Sigmoid colon (tissue), 3 donors: ENCODE results near the gene STRADA.

Source experiments
- POLR2A ChIP-seq, 2 donors: fragments of 450-650 bp; IDR thresholded peaks; one replicate each; pipeline ENCODE4 v1.6.1; 2016; ENCODE audit warnings: antibody characterized with exemption in 2 of 2, mild to moderate bottlenecking in 2 of 2, moderate library complexity in 2 of 2
- TF ChIP-seq, protein P1 (sequence below), 4 experiments: fragments of 450-650 bp in 3 of 4; fragments of 200-600 bp in 1 of 4; IDR thresholded peaks; one replicate each; pipeline ENCODE4 v1.5.1; 2016 to 2019; ENCODE audit warnings: antibody characterized with exemption in 4 of 4, mild to moderate bottlenecking in 3 of 4, moderate library complexity in 2 of 4

DNA sequence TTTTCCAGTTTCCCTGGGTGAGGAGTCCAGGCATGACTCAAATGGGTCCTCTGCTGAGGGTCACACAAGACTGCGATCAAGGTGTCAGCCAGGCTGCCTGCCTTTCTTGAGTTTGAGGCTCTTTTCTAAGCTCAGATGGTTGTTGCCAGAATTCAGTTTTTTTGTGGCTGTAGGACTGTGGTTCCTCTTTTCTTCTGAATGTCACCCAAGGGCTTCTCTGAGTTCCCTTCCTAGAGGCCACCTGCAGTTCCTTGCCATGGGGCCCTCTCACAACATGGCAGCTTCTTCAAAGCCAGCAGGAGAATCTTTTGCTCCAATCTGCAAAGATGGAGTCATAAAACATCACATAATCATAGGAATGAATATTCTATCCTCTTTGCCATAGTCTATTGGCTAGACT is 59.2 kb downstream of the STRADA start:
- TF ChIP-seq, protein P1, sequence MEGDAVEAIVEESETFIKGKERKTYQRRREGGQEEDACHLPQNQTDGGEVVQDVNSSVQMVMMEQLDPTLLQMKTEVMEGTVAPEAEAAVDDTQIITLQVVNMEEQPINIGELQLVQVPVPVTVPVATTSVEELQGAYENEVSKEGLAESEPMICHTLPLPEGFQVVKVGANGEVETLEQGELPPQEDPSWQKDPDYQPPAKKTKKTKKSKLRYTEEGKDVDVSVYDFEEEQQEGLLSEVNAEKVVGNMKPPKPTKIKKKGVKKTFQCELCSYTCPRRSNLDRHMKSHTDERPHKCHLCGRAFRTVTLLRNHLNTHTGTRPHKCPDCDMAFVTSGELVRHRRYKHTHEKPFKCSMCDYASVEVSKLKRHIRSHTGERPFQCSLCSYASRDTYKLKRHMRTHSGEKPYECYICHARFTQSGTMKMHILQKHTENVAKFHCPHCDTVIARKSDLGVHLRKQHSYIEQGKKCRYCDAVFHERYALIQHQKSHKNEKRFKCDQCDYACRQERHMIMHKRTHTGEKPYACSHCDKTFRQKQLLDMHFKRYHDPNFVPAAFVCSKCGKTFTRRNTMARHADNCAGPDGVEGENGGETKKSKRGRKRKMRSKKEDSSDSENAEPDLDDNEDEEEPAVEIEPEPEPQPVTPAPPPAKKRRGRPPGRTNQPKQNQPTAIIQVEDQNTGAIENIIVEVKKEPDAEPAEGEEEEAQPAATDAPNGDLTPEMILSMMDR (IDR thresholded peaks at IDR 0.05), result no peak
- no peak for TF ChIP-seq POLR2A (IDR thresholded peaks at IDR 0.05)
